GM21737 (cell line): ENCODE data around the gene SLC12A7.
"Not testable (repeated sequence)": the region's sequence is repeated elsewhere in the genome, so short reads cannot be mapped to it uniquely, and the experiment has no call there.

Experiments used
- ATAC-seq: cut with Tn5 transposase; IDR thresholded peaks from one replicate; pipeline ENCODE4 v1.9.1; 2021; ENCODE audit warnings: mild to moderate bottlenecking, moderate library complexity; ENCODE audit not compliant: unreplicated experiment

The SLC12A7 gene

DNA sequence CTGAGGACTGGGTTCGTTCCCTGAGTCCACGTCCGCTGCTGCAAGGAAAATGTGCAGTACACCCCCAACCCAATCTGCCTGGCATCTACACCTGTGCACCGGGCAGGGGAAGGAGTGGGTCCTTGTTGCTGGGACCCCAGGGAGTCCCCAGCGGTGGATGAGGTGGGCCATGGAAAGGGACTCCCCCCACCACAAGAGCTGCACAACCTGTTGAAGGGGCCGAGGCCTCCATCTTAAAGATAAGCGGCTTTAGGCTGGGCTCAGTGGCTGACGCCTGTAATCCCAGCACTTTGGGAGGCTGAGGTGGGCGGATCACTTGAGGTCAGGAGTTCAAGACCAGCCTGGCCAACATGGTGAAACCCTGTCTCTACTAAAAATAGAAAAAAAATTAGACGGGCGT lies 111.0 kb downstream of the SLC12A7 start:
- not testable (repeated sequence) for ATAC-seq
